MM.1S (cell line): ENCODE data around the gene CACUL1.

Experiments
- DNase-seq: peaks from one replicate; pipeline ENCODE4 v3.0.0-alpha.2; 2015
- H2AFZ ChIP-seq: fragments of 300-600 bp; sonication (generic); 2 replicates; pipeline ENCODE4 v1.6.0; 2016; ENCODE audit warnings: antibody characterized with exemption, low read length
- H3F3A ChIP-seq: fragments of 300-600 bp; sonication (generic); 2 replicates; pipeline ENCODE4 v1.6.1; 2016; ENCODE audit warnings: mild to moderate bottlenecking, antibody characterized with exemption, low read length, moderate library complexity, mixed read lengths; ENCODE audit not compliant: insufficient read depth
- H3K27ac ChIP-seq: fragments of 300-600 bp; sonication (generic); 2 replicates; pipeline ENCODE4 v1.5.1; 2016; ENCODE audit warnings: mild to moderate bottlenecking, low read length
- H3K27me3 ChIP-seq: fragments of 300-600 bp; sonication (generic); replicated peaks from 2 replicates; pipeline ENCODE4 v1.6.0; 2016; ENCODE audit warnings: low read length; ENCODE audit not compliant: insufficient read depth
- H3K36me3 ChIP-seq: fragments of 300-600 bp; sonication (generic); replicated peaks from 2 replicates; pipeline ENCODE4 v1.6.1; 2016; ENCODE audit warnings: mild to moderate bottlenecking, low read length, mixed read lengths; ENCODE audit not compliant: insufficient read depth
- H3K4me1 ChIP-seq: fragments of 300-600 bp; sonication (generic); 2 replicates; pipeline ENCODE4 v1.6.1; 2016; ENCODE audit warnings: low read length, mixed read lengths
- H3K4me2 ChIP-seq: fragments of 300-600 bp; sonication (generic); 2 replicates; pipeline ENCODE4 v1.6.0; 2016; ENCODE audit warnings: low read depth, low read length
- H3K4me3 ChIP-seq: fragments of 300-600 bp; sonication (generic); 2 replicates; pipeline ENCODE4 v1.5.1; 2016; ENCODE audit warnings: low read length, mixed read lengths
- H3K79me2 ChIP-seq: fragments of 300-600 bp; sonication (generic); 2 replicates; pipeline ENCODE4 v1.6.1; 2016; ENCODE audit warnings: mixed run types, low read length, mixed read lengths
- H3K9ac ChIP-seq: fragments of 300-600 bp; sonication (generic); 2 replicates; pipeline ENCODE4 v1.6.1; 2016; ENCODE audit warnings: low read length, mixed read lengths
- H3K9me2 ChIP-seq: fragments of 300-600 bp; sonication (generic); replicated peaks from 2 replicates; pipeline ENCODE4 v1.6.1; 2016; ENCODE audit warnings: mild to moderate bottlenecking, low read length, mixed read lengths; ENCODE audit not compliant: insufficient read depth
- H3K9me3 ChIP-seq: fragments of 300-600 bp; sonication (generic); replicated peaks from 2 replicates; pipeline ENCODE4 v1.6.1; 2016; ENCODE audit warnings: mild to moderate bottlenecking, low read length, mixed read lengths; ENCODE audit not compliant: insufficient read depth
- H4K20me1 ChIP-seq: fragments of 300-600 bp; sonication (generic); 2 replicates; pipeline ENCODE4 v1.6.1; 2016; ENCODE audit warnings: mild to moderate bottlenecking, low read length, moderate library complexity, mixed read lengths; ENCODE audit not compliant: insufficient read depth
- CTCF ChIP-seq: fragments of 300-600 bp; sonication (generic); IDR thresholded peaks from 2 replicates; pipeline ENCODE4 v1.5.1; 2016; ENCODE audit warnings: antibody characterized with exemption, low read length, mixed read lengths
- EZH2 ChIP-seq: fragments of 300-600 bp; sonication (generic); optimal IDR thresholded peaks from 2 replicates; pipeline ENCODE3; 2017; ENCODE audit warnings: low read depth, mild to moderate bottlenecking, antibody characterized with exemption, low read length, mixed read lengths
- EZH2phosphoT487 ChIP-seq: fragments of 300-600 bp; sonication (generic); IDR thresholded peaks from 2 replicates; pipeline ENCODE4 v1.6.1; 2018; ENCODE audit warnings: antibody characterized with exemption, low read length

Gene CACUL1

GRCh38 chr10:118767297-118768040, 12.7 kb upstream of the CACUL1 start:
- no peak for DNase-seq
- Histone ChIP-seq H3K27ac (no peak overlapping the region), H3K9me2 (no peaks in the 10 kb centered on the region), H3K9me3 (no peaks in the 10 kb centered on the region), H3K36me3 (no peaks in the 10 kb centered on the region), H3F3A (no peaks in the 10 kb centered on the region), H3K27me3 (no peaks in the 10 kb centered on the region), H4K20me1 (no peaks in the 10 kb centered on the region), H3K4me2 (no peak overlapping the region), H3K9ac (no peak overlapping the region), H3K4me1 (no peaks in the 10 kb centered on the region), H2AFZ (no peak overlapping the region), H3K4me3 (no peak overlapping the region), H3K79me2 (no peaks in the 10 kb centered on the region)
- TF ChIP-seq EZH2phosphoT487 (no peak), EZH2 (no peak), CTCF (no peak)

- Histone ChIP-seq H2AFZ (no peak overlapping the region), H3K9ac (no peak overlapping the region), H3K4me1 (no peaks in the 10 kb centered on the region), H4K20me1 (no peaks in the 10 kb centered on the region), H3K79me2 (no peaks in the 10 kb centered on the region), H3K9me2 (no peaks in the 10 kb centered on the region), H3K4me3 (no peak overlapping the region), H3K4me2 (no peak overlapping the region), H3K27ac (no peak overlapping the region), H3F3A (no peaks in the 10 kb centered on the region), H3K36me3 (no peaks in the 10 kb centered on the region), H3K27me3 (no peaks in the 10 kb centered on the region), H3K9me3 (no peaks in the 10 kb centered on the region)
- no peak for DNase-seq
- no peak for TF ChIP-seq EZH2phosphoT487
- no peak for TF ChIP-seq EZH2
- TF ChIP-seq CTCF: no peak
Observed at GRCh38 chr10:118764195-118764594, 9.4 kb upstream of the CACUL1 start.

- no peak for DNase-seq
- Histone ChIP-seq H3K36me3 (no peaks in the 10 kb centered on the region), H3K9ac (no peak overlapping the region), H3K27ac (no peak overlapping the region), H2AFZ (no peak overlapping the region), H3K4me3 (no peak overlapping the region), H3F3A (no peaks in the 10 kb centered on the region), H4K20me1 (no peaks in the 10 kb centered on the region), H3K9me3 (no peaks in the 10 kb centered on the region), H3K4me1 (no peaks in the 10 kb centered on the region), H3K27me3 (no peaks in the 10 kb centered on the region), H3K9me2 (no peaks in the 10 kb centered on the region), H3K79me2 (no peaks in the 10 kb centered on the region), H3K4me2 (no peak overlapping the region)
- TF ChIP-seq EZH2phosphoT487 (no peak), EZH2 (no peak), CTCF (no peak)
Observed at GRCh38 chr10:118763202-118763988, 8.6 kb upstream of the CACUL1 start.
